Liver (tissue), 9 donors: Measurements from ENCODE around the gene SYK. TPM values are rescaled to one million over a fixed set of nuclear protein-coding genes. Genes with fewer than 3 reads are reported as not detected.

Experiments
- DNase-seq: peaks from one replicate; pipeline ENCODE4 v3.0.0-alpha.2; 2017; ENCODE audit warnings: low spot score
- H3K27ac ChIP-seq, 2 donors: one replicate each; pipeline ENCODE4 v1.7.0; 2013; ENCODE audit warnings: inconsistent platforms in 2 of 2, low read length in 2 of 2, control low read depth in 1 of 2, low read depth in 1 of 2, mild to moderate bottlenecking in 1 of 2
- H3K27me3 ChIP-seq, 4 donors: one replicate each; pipeline versions ENCODE4 v1.6.1 to v1.7.0; 2013; ENCODE audit warnings: low read length in 3 of 4, inconsistent platforms in 1 of 4, mild to moderate bottlenecking in 1 of 4, moderate library complexity in 1 of 4; ENCODE audit not compliant: control insufficient read depth in 4 of 4, insufficient read depth in 4 of 4
- H3K36me3 ChIP-seq, 4 donors: one replicate each; pipeline versions ENCODE4 v1.6.1 to v1.7.0; 2013; ENCODE audit warnings: low read length in 3 of 4, mild to moderate bottlenecking in 3 of 4, low read depth in 1 of 4, moderate library complexity in 1 of 4; ENCODE audit not compliant: control insufficient read depth in 4 of 4, insufficient read depth in 3 of 4
- H3K4me1 ChIP-seq, 4 donors: one replicate each; pipeline versions ENCODE4 v1.6.1 to v1.7.0; 2013; ENCODE audit warnings: low read length in 3 of 4, mild to moderate bottlenecking in 3 of 4, moderate library complexity in 1 of 4; ENCODE audit not compliant: control insufficient read depth in 4 of 4, insufficient read depth in 4 of 4
- H3K4me3 ChIP-seq, 3 donors: one replicate each; pipeline versions ENCODE4 v1.6.1 to v1.7.0; 2013; ENCODE audit warnings: low read length in 3 of 3, control low read depth in 1 of 3, low read depth in 1 of 3, mild to moderate bottlenecking in 1 of 3
- H3K9ac ChIP-seq, 2 donors: one replicate each; pipeline ENCODE4 v1.7.0; 2013; ENCODE audit warnings: low read length in 2 of 2, mild to moderate bottlenecking in 2 of 2, moderate library complexity in 2 of 2, control low read depth in 1 of 2, low read depth in 1 of 2
- H3K9me3 ChIP-seq, 4 donors: one replicate each; pipeline versions ENCODE4 v1.6.1 to v1.7.0; 2013; ENCODE audit warnings: low read length in 3 of 4; ENCODE audit not compliant: control insufficient read depth in 4 of 4
- ATF3 ChIP-seq: IDR thresholded peaks from 2 replicates; pipeline ENCODE4 v1.6.1; 2016; ENCODE audit warnings: antibody characterized with exemption
- CTCF ChIP-seq: fragments of 150-350 bp; IDR thresholded peaks from 2 replicates; pipeline ENCODE4 v1.5.1; 2017; ENCODE audit warnings: improper control_type of control experiment, low read depth, low read length; ENCODE audit not compliant: missing input control
- EGR1 ChIP-seq, 2 donors: IDR thresholded peaks; 2 replicates each; pipeline ENCODE4 v1.6.1; 2016 to 2018; ENCODE audit warnings: antibody characterized with exemption in 2 of 2, low read depth in 2 of 2
- FOXA1 ChIP-seq: IDR thresholded peaks from 2 replicates; pipeline ENCODE4 v1.6.1; 2016; ENCODE audit warnings: antibody characterized with exemption
- FOXA2 ChIP-seq: IDR thresholded peaks from 2 replicates; pipeline ENCODE4 v1.6.1; 2016; ENCODE audit warnings: antibody characterized with exemption
- GABPA ChIP-seq, 2 donors: IDR thresholded peaks in 1 of 2; conservative IDR thresholded peaks in 1 of 2; 2 replicates each; pipeline ENCODE4 v1.6.1; 2016; ENCODE audit warnings: antibody characterized with exemption in 2 of 2, mild to moderate bottlenecking in 1 of 2, moderate library complexity in 1 of 2
- HNF4A ChIP-seq, 2 donors: conservative IDR thresholded peaks; 2 replicates each; pipeline ENCODE4 v1.6.1; 2016; ENCODE audit warnings: antibody characterized with exemption in 2 of 2, mild to moderate bottlenecking in 2 of 2
- HNF4G ChIP-seq: IDR thresholded peaks from 2 replicates; pipeline ENCODE4 v1.6.1; 2016; ENCODE audit warnings: antibody characterized with exemption
- JUND ChIP-seq, 2 donors: IDR thresholded peaks; 2 replicates each; pipeline ENCODE4 v1.6.1; 2016; ENCODE audit warnings: antibody characterized with exemption in 2 of 2
- MAX ChIP-seq: IDR thresholded peaks from 2 replicates; pipeline ENCODE4 v1.6.1; 2016; ENCODE audit warnings: antibody characterized with exemption
- NR2F2 ChIP-seq: IDR thresholded peaks from 2 replicates; pipeline ENCODE4 v1.6.1; 2016; ENCODE audit warnings: antibody characterized with exemption
- RAD21 ChIP-seq, 2 donors: IDR thresholded peaks; 2 replicates each; pipeline ENCODE4 v1.6.1; 2016; ENCODE audit warnings: antibody characterized with exemption in 2 of 2, mild to moderate bottlenecking in 2 of 2
- REST ChIP-seq: IDR thresholded peaks from 2 replicates; pipeline ENCODE4 v1.6.1; 2016; ENCODE audit warnings: antibody characterized with exemption, mild to moderate bottlenecking
- RXRA ChIP-seq, 2 donors: IDR thresholded peaks; 2 replicates each; pipeline ENCODE4 v1.6.1; 2017 to 2018; ENCODE audit warnings: antibody characterized with exemption in 2 of 2, mild to moderate bottlenecking in 1 of 2
- SP1 ChIP-seq: IDR thresholded peaks from 2 replicates; pipeline ENCODE4 v1.6.1; 2018; ENCODE audit warnings: antibody characterized with exemption, mild to moderate bottlenecking
- TAF1 ChIP-seq: conservative IDR thresholded peaks from 2 replicates; pipeline ENCODE4 v1.6.1; 2016; ENCODE audit warnings: antibody characterized with exemption, mild to moderate bottlenecking
- YY1 ChIP-seq: IDR thresholded peaks from 2 replicates; pipeline ENCODE4 v1.6.1; 2016; ENCODE audit warnings: antibody characterized with exemption, mild to moderate bottlenecking
- ZBTB33 ChIP-seq: IDR thresholded peaks from 2 replicates; pipeline ENCODE4 v1.6.1; 2016; ENCODE audit warnings: antibody characterized with exemption
- WGBS: extraction: QIAGEN DNeasy Blood & Tissue Kit; methylation state at CpG from one replicate; pipeline ENCODE4 v1.1.7; 2013; 5-methylcytosine and 5-hydroxymethylcytosine counted together
- polyA plus RNA-seq, 2 donors: library from polyadenylated mRNA; stranded (reverse) in 1 of 2; unstranded in 1 of 2; fragments of 200-250 nt in 1 of 2; fragments of >200 nt in 1 of 2; fragmentation: Nextera tagmentation in 1 of 2; extraction: Ambion mirVana in 1 of 2; gene quantifications; one replicate each; pipeline versions ENCODE4 v1.2.1 to v1.2.3, GENCODE V29; 2013 to 2015
- total RNA-seq, 2 donors: library from RNA; depleted of rRNA; stranded (reverse); fragments of >200 nt; gene quantifications; one replicate each; pipeline ENCODE4 v1.2.3, GENCODE V29; 2014
- donor health status: healthy.
- donor health status: healthy.
- donor health status: healthy.
- donor health status: healthy.
- donor health status: healthy.

The SYK gene
- total and polyA plus RNA-seq, 4 donors: 2.0 to 15.4 (median 4.1) TPM

- H3K9ac ChIP-seq: no peak overlapping the region
- H3K9me3 ChIP-seq: peaks cover 0 to 5% (median 0%) of the 10 kb centered on the region in 4 donors
- H3K36me3 ChIP-seq: peaks cover 0 to 12% (median 0%) of the 10 kb centered on the region in 4 donors
- TF ChIP-seq HNF4A (conservative IDR thresholded peaks at IDR 0.05): no peak
- no peak for TF ChIP-seq SP1
- TF ChIP-seq ZBTB33: no peak
- no peak for TF ChIP-seq YY1
- TF ChIP-seq RXRA (IDR thresholded peaks at IDR 0.05): no peak
- no peak for TF ChIP-seq JUND (IDR thresholded peaks at IDR 0.05)
- no peak for TF ChIP-seq MAX
- TF ChIP-seq NR2F2: no peak
- TF ChIP-seq FOXA2: no peak
- TF ChIP-seq EGR1 (IDR thresholded peaks at IDR 0.05; ENCODE audit: low read depth in 2 of 2): no peak
- no peak for TF ChIP-seq ATF3
- TF ChIP-seq REST: no peak
- no peak for TF ChIP-seq FOXA1
- no peak for TF ChIP-seq HNF4G
- TF ChIP-seq TAF1: no peak
- no peak for TF ChIP-seq RAD21 (IDR thresholded peaks at IDR 0.05)
- TF ChIP-seq GABPA (IDR thresholded peaks at IDR 0.05 in 1 of 2, conservative IDR thresholded peaks at IDR 0.05 in 1 of 2): no peak
- TF ChIP-seq CTCF: no peak
- H3K4me3 ChIP-seq: no peak overlapping the region
- no peaks in the 10 kb centered on the region for H3K4me1 ChIP-seq
- H3K27me3 ChIP-seq: no peaks in the 10 kb centered on the region
- no peak overlapping the region for H3K27ac ChIP-seq
- DNase-seq: no peak
- 94% methylated on average over 4 of the region's 4 CpGs for WGBS
These were observed 81.5 kb downstream of the SYK start for GRCh38 chr9:90882991-90883600.
